Measurements from ENCODE around the gene ECT2.
"Not testable (repeated sequence)": the region's sequence is repeated elsewhere in the genome, so short reads cannot be mapped to it uniquely, and the experiment has no call there.

ECT2 gene

GRCh38 chr3:172813462-172813861, 62.9 kb downstream of the ECT2 start:
- no peak for DNase-seq (ENCODE audit: low read depth, low spot score)

- peak; percentile 20 for DNase-seq (ENCODE audit: low read depth, low spot score)
Measured at GRCh38 chr3:172814738-172815137, 64.2 kb downstream of the ECT2 start.

DNA sequence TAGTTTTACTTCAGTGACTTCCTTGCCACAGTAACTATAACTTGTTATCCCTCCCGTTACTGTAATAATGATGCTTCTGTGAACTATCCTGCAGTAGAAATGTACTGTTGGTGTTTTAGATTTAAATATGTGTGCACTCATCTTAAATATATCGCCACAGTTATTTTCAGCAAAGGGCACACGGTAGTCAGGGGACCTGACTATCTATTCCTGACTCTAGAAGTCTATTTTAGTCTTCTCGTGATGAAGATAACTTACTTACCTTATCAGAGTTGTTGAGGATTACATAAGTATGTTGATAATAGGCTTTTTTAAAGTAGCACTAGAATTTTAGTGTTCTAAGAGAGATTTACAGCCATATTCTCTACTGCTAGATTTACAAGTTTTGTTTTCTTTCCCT, 65.3 kb downstream of the ECT2 start:
- DNase-seq (ENCODE audit: low read depth, low spot score), result no peak

DNA sequence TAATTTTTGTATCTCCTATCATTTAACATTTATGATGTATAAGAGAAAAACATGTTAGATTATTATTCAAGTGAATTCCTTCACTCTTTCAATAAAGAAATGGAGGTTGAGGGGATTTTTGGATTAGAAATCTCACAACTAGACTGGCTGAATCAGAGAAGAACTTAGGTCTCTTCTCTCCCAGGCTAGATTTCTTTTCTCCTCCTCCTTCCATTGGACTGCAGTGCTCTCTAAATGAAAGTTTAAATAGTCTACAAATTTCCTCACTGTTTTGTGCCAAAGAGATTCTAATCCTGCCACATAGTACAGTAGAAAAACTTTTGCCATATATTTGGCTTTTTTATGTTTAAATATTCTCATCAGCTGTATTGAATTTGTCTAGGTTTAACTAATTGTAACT, 65.8 kb downstream of the ECT2 start:
- no peak for DNase-seq (ENCODE audit: low read depth, low spot score)

DNA sequence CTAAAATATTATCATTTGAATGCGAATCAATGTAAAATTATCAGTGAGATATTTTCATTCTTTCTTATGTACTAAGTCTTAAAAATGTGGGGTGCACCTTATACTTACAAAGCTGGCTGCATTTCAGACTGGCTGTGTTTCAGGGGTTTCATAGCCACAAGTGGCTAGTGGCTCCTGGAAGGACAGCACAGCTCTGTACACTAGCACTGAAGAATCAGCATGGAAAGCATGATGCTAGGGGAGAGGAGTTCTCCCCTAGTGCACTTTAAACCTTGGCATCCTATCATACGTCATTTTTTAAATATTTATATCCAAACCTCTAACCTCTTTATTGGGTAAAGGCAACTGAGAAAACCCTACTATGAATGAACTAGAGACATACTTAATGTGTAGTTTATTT, 66.4 kb downstream of the ECT2 start:
- DNase-seq (ENCODE audit: low read depth, low spot score), result no peak

- no peak for DNase-seq (ENCODE audit: low read depth, low spot score)
Measured at GRCh38 chr3:172820492-172820891, 70.0 kb downstream of the ECT2 start.

GRCh38 chr3:172824229-172824628, 73.7 kb downstream of the ECT2 start:
- DNase-seq (ENCODE audit: low read depth, low spot score), result no peak

DNA sequence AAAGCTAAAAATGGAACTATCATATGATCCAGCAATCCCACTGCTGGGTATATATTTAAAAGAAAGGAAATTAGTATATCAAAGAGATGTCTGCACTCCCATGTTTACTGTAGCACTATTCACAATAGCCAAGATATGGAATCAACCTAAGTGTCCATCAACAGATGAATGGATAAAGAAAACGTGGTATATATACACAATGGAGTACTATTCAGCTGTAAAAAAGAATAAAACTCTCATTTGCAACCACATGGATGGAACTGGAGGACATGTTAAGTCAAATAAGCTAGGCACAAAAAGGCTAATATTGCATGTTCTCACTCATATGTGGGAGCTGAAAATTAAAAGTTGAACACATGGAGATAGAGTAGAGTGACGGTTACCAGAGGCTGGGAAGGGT, 76.7 kb downstream of the ECT2 start:
- DNase-seq (ENCODE audit: low read depth, low spot score), result not testable (repeated sequence)

DNA sequence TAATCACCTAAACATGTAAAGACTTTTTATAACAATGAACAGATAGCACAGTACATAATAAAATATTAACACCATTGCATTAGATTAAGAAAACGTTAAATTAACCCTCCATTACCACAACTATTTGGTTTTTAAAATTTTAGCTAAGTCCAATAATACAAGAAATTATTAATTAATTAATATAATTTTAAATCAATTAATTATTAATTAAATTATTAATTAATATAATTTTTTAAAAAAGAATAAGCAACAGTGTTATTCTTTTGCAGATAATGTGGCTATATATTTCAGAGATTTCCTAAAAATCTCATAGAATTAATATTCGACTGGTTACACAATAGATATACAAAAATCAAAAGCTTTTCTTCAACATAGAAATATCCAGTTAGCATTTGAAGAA, 82.5 kb downstream of the ECT2 start:
- DNase-seq (ENCODE audit: low read depth, low spot score), result no peak

DNA sequence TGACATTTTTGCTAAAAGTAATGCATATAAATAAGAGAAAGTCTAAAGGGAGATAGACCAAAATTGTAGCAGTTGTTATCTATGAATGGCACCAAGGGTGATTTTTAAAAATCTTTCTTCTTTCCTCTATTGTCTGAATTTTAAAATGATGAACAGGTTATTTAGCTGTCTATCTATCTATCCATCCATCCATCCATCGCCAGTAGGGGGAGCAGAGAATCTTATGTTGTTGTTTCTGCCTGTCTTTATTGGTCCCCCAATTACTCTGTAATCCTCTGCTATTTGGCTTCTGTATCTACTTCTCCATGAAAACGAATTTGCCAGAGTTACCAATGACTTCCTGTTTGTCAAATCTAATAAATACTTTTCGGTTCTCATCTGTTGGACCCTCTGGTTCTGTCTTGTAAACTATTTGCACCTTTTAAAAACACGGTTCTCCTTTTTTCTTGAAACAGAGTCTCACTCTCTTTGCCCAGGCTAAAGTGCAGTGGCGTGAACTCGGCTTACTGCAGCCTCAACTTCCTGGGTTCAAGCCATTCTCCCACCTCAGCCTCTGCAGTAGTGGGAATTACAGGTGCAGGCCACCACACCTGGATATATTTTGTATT, 86.0 kb downstream of the ECT2 start:
- peak; percentile 62 for DNase-seq (ENCODE audit: low read depth, low spot score)

- no peak for DNase-seq (ENCODE audit: low read depth, low spot score)
Measured at GRCh38 chr3:172839679-172840078, 89.2 kb downstream of the ECT2 start.

- DNase-seq (ENCODE audit: low read depth, low spot score), result no peak
Measured at GRCh38 chr3:172840463-172840862, 89.9 kb downstream of the ECT2 start.

- DNase-seq (ENCODE audit: low read depth, low spot score), result no peak
Measured at GRCh38 chr3:172840913-172841312, 90.4 kb downstream of the ECT2 start.

DNA sequence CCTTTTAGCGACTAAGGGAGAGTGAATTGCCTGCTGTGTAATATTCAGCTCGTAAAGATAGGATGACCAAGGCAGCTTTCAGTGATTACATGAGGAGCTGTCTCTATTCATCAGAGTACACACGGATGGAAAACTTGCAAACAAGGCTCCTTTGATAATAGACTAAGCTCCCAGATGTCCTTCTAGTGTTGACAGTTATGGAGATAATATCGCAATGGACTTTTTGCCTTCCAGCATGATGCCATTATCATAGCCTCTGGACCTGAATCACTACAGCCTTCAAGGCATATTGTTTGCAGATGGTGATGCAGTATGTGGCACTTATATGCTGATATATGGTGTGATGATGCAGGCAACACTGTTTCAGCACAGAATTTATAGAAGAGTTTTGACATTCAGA, 93.9 kb downstream of the ECT2 start:
- no peak for DNase-seq (ENCODE audit: low read depth, low spot score)

DNA sequence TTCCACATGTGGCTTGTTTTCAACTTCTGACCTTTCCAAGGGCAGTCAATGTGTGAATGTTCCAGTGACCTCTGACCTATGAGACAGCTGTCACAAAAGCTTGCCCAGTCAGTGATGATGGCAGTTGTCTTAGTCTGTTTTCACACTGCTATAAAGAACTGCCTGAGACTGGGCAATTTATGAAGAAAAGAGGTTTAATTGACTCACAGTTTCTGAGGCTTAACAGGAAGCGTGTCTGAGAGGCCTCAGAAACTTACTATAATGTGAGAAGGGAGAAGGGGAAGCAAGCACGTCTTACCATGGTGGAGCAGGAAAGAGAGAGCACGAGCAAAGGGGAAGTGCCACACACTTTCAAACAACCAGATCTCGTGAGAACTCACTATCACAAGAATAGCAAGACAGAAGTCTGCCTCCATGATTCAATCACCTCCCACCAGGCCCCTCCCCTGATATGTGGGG, 95.6 kb downstream of the ECT2 start:
- no peak for DNase-seq (ENCODE audit: low read depth, low spot score)

DNA sequence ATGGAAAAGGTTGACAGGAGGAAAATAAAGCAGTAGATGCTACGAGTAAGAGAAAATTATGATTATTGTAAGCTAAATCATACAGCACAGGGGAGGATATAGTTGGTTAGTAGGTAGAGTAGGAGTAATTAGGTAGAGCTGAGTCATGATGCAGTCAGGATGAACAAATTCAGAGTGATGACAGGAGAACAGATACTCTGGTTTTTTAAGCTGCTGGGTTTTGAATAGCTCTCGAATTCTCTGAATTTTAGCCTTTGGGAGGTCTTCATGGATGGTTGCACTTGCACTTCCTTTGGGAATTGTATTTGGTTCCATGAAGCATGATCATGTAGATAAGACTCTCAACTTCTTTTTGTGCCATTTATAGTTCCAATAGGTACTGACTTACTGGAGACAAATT, 96.2 kb downstream of the ECT2 start:
- peak; percentile 68 for DNase-seq (ENCODE audit: low read depth, low spot score)

DNA sequence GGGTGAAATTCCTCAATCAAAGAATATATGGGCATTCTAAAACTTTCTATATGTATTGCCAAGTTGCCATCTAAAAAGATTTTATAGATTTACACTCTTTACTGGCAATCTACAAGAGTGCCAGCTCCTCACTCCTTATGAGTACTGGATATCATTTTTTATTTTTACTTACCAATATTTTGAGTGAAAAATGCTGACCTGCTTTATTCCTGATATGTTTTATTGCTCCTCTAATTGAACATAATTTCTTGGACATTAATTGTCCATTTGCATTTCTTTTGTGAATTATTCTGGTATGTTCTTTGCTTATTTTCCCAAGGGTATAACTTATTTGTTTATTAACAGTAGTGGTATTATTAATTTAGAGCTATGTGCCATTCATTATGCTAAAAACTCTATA, 96.8 kb downstream of the ECT2 start:
- no peak for DNase-seq (ENCODE audit: low read depth, low spot score)

GRCh38 chr3:172848910-172849309, 98.4 kb downstream of the ECT2 start:
- peak; percentile 28 for DNase-seq (ENCODE audit: low read depth, low spot score)

- DNase-seq (ENCODE audit: low read depth, low spot score), result no peak
Measured at GRCh38 chr3:172853005-172853404, 102.5 kb downstream of the ECT2 start.

DNA sequence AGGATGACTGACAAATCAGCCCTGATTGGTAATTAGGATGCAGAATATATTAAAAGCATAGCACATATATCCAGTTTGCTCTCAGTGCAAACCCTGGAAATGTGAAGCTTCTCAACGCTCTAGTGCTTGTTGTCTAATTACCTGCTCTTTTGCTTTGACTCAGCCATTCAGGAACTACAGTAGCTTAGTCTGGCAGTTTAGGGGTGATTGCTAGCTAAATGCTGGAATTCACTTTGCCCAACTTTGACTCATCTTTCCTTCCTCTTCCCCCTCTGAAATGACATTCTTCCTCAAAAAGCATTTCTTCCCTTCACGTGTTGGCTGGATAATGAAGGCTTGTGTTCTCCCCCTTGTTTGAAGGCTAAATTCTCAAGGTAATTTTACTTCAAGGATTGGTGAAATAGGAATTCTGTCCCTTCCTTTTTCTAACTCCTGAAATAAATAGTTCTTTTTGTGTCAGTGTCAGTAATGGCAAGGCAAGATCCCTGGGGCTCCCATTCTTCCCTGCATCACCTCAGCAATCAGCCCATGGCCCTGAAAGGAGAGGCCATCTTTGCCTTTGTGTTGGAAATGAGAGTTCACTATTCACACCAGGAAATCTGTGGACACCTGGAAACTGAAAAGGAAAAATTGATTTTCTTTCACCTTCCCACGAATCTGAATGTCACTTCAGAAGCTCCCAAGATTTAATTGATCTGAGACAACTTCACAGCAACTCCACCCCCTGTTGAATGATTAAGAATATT, 103.6 kb downstream of the ECT2 start:
- no peak for DNase-seq (ENCODE audit: low read depth, low spot score)

- no peak for DNase-seq (ENCODE audit: low read depth, low spot score)
Measured at GRCh38 chr3:172855037-172855436, 104.5 kb downstream of the ECT2 start.

DNA sequence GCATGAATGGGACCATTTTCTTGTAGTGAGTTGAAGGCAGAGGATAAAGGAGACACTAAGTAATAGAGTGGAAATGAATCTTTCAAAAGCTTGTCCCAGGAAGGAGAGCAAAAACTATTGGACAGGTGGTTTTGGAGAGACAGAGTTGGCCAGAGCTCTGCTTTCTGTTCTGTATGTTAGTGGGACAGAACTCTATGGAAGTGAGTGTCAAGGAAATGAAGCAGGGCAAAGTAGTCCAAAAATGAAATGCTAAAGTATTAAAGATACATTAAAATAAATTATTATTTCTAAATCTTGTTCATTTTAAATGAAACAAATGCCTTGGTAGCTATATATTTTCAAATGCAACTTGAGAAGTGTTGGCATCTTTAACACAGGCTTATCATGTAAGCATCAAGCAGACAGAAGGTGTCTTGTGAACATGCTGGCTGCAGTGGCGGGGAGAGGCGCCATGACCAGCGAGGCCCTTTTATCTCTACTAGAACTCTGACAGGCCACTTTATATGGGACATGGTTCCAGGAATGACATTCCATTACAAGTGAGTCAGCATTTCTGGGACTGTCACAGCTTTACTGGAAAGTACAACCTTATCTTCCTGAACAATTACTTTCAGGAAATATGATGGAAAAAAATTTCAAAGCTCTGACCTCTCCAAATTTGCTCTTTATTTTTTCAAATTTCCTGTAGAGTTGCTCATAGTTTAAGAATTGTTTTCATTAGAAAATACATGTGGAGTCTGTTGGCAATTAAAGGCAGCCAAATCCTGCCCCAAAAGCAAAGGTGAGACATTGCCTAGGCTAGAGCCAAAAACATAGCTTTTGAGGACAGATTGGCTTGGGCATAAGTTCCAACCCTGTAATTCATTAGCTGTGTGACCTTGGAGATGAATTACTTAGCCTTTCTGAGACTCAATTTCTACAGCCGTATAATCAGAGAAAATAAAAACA, 106.5 kb downstream of the ECT2 start:
- DNase-seq (ENCODE audit: low read depth, low spot score), result peak; percentile 53

Measured in astrocyte of the hippocampus (primary cell).